CD4-positive, alpha-beta memory T cell (primary cell): ENCODE data around the gene PSTK. TPM values are rescaled to one million over a fixed set of nuclear protein-coding genes. Genes with fewer than 3 reads are reported as not detected.
A peak's percentile ranks its signal among the peaks of the same experiment; 100 is the strongest.

Source experiments
- CTCF ChIA-PET: fragments of 350-600 bp; sonication (Branson Sonifier 250); formaldehyde crosslinking; loops from one replicate; lab custom pipeline; 2021; ENCODE audit warnings: inconsistent platforms; ENCODE audit not compliant: partially characterized antibody; lab: Charles Lee
- POLR2A ChIA-PET: fragments of 350-600 bp; sonication (Branson Sonifier 250); formaldehyde crosslinking; loops from one replicate; lab custom pipeline; 2021; ENCODE audit not compliant: partially characterized antibody; lab: Charles Lee
- DNase-seq, 5 donors: peaks; one replicate each; pipeline versions ENCODE4 v3.0.0 to v3.0.0-alpha.2; 2020 to 2022; ENCODE audit warnings: mixed read lengths in 1 of 5
- H3K27ac ChIP-seq: one replicate; pipeline ENCODE4 v1.7.0; 2013; ENCODE audit warnings: low read depth, low read length
- H3K27me3 ChIP-seq: 2 replicates; pipeline ENCODE4 v1.7.0; 2013; ENCODE audit warnings: mild to moderate bottlenecking, low read length, moderate library complexity; ENCODE audit not compliant: insufficient read depth
- H3K36me3 ChIP-seq: 2 replicates; pipeline ENCODE4 v1.7.0; 2013; ENCODE audit warnings: mild to moderate bottlenecking, low read length, moderate library complexity; ENCODE audit not compliant: insufficient read depth
- H3K4me1 ChIP-seq: 2 replicates; pipeline ENCODE4 v1.7.0; 2013; ENCODE audit warnings: mild to moderate bottlenecking, low read length, moderate library complexity; ENCODE audit not compliant: insufficient read depth
- H3K4me3 ChIP-seq, 2 donors: one replicate each; pipeline ENCODE4 v1.7.0; 2013; ENCODE audit warnings: low read length in 2 of 2, mild to moderate bottlenecking in 1 of 2
- H3K9me3 ChIP-seq, 2 donors: one replicate each; pipeline ENCODE4 v1.7.0; 2013; ENCODE audit warnings: low read length in 2 of 2, control low read depth in 1 of 2; ENCODE audit not compliant: control insufficient read depth in 1 of 2
- H3K27ac Mint-ChIP-seq, 7 donors: one replicate each; pipeline ENCODE4 v1.8.0; 2020 to 2021; ENCODE audit warnings: mixed read lengths in 7 of 7, mild to moderate bottlenecking in 6 of 7, inconsistent platforms in 3 of 7, moderate library complexity in 3 of 7
- H3K27me3 Mint-ChIP-seq, 2 donors: one replicate each; pipeline ENCODE4 v1.8.0; 2020 to 2021; ENCODE audit warnings: mixed read lengths in 2 of 2
- H3K36me3 Mint-ChIP-seq, 2 donors: one replicate each; pipeline ENCODE4 v1.8.0; 2020 to 2021; ENCODE audit warnings: mixed read lengths in 2 of 2, inconsistent platforms in 1 of 2, mild to moderate bottlenecking in 1 of 2
- H3K4me1 Mint-ChIP-seq, 4 donors: one replicate each; pipeline ENCODE4 v1.8.0; 2020 to 2021; ENCODE audit warnings: mixed read lengths in 4 of 4, mild to moderate bottlenecking in 1 of 4
- H3K4me3 Mint-ChIP-seq, 8 donors: one replicate each; pipeline ENCODE4 v1.8.0; 2020 to 2021; ENCODE audit warnings: mixed read lengths in 8 of 8, mild to moderate bottlenecking in 7 of 8, moderate library complexity in 6 of 8, inconsistent platforms in 3 of 8
- H3K9me3 Mint-ChIP-seq, 8 donors: one replicate each; pipeline ENCODE4 v1.8.0; 2020 to 2021; ENCODE audit warnings: mixed read lengths in 8 of 8, mild to moderate bottlenecking in 5 of 8, inconsistent platforms in 3 of 8, moderate library complexity in 1 of 8
- intact Hi-C: fragments of 100-400 bp; cut with micrococcal nuclease; formaldehyde crosslinking; loops from one replicate; pipeline ENCODE4 v1.15.1; 2023
- polyA plus RNA-seq, 2 donors: library from polyadenylated mRNA; unstranded; fragments of 300-500 nt; fragmentation: Illumina TruSeq; gene quantifications; one replicate each; pipeline ENCODE4 v1.2.3, GENCODE V29; 2021
- total RNA-seq, 2 experiments: library from RNA; stranded (reverse); gene quantifications; one replicate each; pipeline ENCODE4 v1.2.3, GENCODE V29; 2021

Gene PSTK
- total and polyA plus RNA-seq, 4 experiments from 2014 or later, result 3.9 to 11.6 (median 5.3) TPM

DNA sequence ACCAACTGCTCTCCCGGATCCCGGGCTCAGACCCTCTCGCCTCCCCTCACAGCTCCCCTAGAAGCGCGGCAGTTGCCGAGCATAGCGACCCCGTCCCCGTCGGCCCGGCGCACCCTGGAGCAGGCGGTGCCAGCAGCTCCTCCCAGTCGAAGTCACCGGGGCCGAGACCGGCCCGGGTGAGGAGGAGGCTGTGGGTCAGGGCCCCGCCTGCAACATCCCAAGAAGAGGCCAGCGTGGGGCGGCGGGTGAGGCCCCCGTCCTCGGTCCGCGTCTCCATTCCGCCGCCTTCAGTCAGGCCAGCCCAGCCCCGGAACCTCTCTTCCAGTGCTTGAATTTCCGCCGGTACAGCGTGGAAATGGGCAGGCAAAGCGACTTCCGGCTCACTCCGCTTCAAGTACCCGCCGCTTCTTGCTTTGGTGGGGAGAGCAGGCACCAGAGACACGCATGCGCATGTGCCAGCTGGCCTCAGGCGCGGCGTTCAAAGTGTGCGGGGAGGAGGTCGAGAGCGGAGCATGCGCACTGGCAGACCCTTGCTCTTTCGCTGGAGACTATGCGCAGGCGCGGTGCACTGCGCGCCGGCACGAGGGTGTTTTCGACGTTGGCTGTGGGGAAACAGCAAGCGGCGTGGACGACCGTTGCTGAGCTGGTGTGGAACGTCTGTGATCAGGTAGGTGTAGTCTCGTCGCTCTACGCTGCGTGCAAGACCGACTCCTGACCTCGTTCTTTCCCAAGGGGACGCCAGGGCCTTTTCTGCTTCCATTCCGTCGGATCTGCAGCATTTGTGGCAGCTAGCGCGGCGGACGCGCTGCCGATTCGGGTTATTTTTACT is 26.1 kb upstream of the PSTK start, which contains the start of gene C10orf88:
C10orf88 (minus strand) TSS at position 326 of the 829 bp plus-strand sequence; CDS start at position 277, 49 bp downstream.
- DNase-seq, result peak; percentile 95 to 98 (median 98)
- Histone ChIP-seq H3K27me3 (no peaks in the 10 kb centered on the region), H3K4me1 (peaks cover 27% of the 10 kb centered on the region), H3K36me3 (no peaks in the 10 kb centered on the region), H3K9me3 (no peaks in the 10 kb centered on the region), H3K27ac (peak within 1 kb of the TSS; percentile 57), H3K4me3 (peak within 1 kb of the TSS; percentile 47 to 73)
- peaks cover 16% of the 10 kb centered on the region in 2 donors for H3K36me3 Mint-ChIP-seq
- peaks cover 0 to 6% (median 1%) of the 10 kb centered on the region in 8 donors for H3K9me3 Mint-ChIP-seq
- peak within 1 kb of the TSS; percentile 90 to 97 (median 92) for H3K4me3 Mint-ChIP-seq
- CTCF ChIA-PET, result interaction anchor here (1.2 to 5.8 kb wide), 4 partner anchors 26 to 1026 kb away, joined by 3 to 36 read pairs (median 3); partner anchors contain the start of genes IKZF5 and PSTK
- H3K27me3 Mint-ChIP-seq, result peaks cover 0 to 2% of the 10 kb centered on the region in 2 donors
- intact Hi-C loops, result loop anchor here (1.0 to 10.0 kb wide), 6 partner anchors 26 to 579 kb away; partner anchors contain the start of genes BUB3, FAM24B, IKZF5 and PLEKHA1
- H3K4me1 Mint-ChIP-seq, result peaks cover 17 to 43% (median 33%) of the 10 kb centered on the region in 4 donors
- peak within 1 kb of the TSS; percentile 87 to 98 (median 93) for H3K27ac Mint-ChIP-seq
- POLR2A ChIA-PET, result interaction anchor here (0.6 to 2.2 kb wide), 13 partner anchors 9 to 1509 kb away, joined by 3 to 41 read pairs (median 5); partner anchors contain the start of genes ACADSB, BUB3, FAM24B and IKZF5

- POLR2A ChIA-PET, result interaction anchor here (0.9 to 2.2 kb wide), 10 partner anchors 10 to 580 kb away, joined by 3 to 41 read pairs (median 6); partner anchors contain the start of genes ACADSB, BUB3, FAM24B and IKZF5
- Mint-ChIP-seq H3K36me3 (peaks cover 10 to 16% of the 10 kb centered on the region in 2 donors), H3K27ac (peak overlapping the region in 3 of 7 donors; percentile 93 to 98 (median 97)), H3K4me3 (peak overlapping the region in 7 of 8 donors; percentile 90 to 97 (median 91)), H3K9me3 (peaks cover 0 to 6% (median 1%) of the 10 kb centered on the region in 8 donors), H3K4me1 (peaks cover 17 to 43% (median 32%) of the 10 kb centered on the region in 4 donors), H3K27me3 (peaks cover 0 to 2% of the 10 kb centered on the region in 2 donors)
- intact Hi-C loops, result loop anchor here (1.0 to 10.0 kb wide), 6 partner anchors 26 to 580 kb away; partner anchors contain the start of genes BUB3, FAM24B, IKZF5 and PLEKHA1
- no peaks in the 10 kb centered on the region for H3K27me3 ChIP-seq
- H3K36me3 ChIP-seq, result no peaks in the 10 kb centered on the region
- CTCF ChIA-PET, result interaction anchor here (1.2 to 5.8 kb wide), 4 partner anchors 25 to 1026 kb away, joined by 3 to 36 read pairs (median 3); partner anchors contain the start of genes IKZF5 and PSTK
- no peak overlapping the region for H3K27ac ChIP-seq
- H3K9me3 ChIP-seq, result no peaks in the 10 kb centered on the region
- DNase-seq, result no peak
- H3K4me1 ChIP-seq, result peaks cover 27% of the 10 kb centered on the region
- peak overlapping the region; percentile 26 to 73 for H3K4me3 ChIP-seq
Observed at GRCh38 chr10:122954731-122955050, 25.5 kb upstream of the PSTK start.

GRCh38 chr10:122955892-122956291 is 24.3 kb upstream of the PSTK start:
- ChIA-PET CTCF (interaction anchor here (0.8 to 5.8 kb wide), 3 partner anchors 24 to 52 kb away, joined by 3 to 36 read pairs (median 3); partner anchors contain the start of genes IKZF5 and PSTK), POLR2A (interaction anchor here (1.4 kb wide), 1 partner anchor 10 kb away, joined by 3 read pairs; no protein-coding TSS in a partner anchor)
- Mint-ChIP-seq H3K27ac (peak overlapping the region in 3 of 7 donors; percentile 11 to 31 (median 11)), H3K36me3 (peaks cover 5 to 11% of the 10 kb centered on the region in 2 donors), H3K4me3 (no peak overlapping the region), H3K4me1 (peaks cover 17 to 36% (median 28%) of the 10 kb centered on the region in 4 donors), H3K27me3 (peaks cover 0 to 3% of the 10 kb centered on the region in 2 donors), H3K9me3 (peaks cover 0 to 6% (median 1%) of the 10 kb centered on the region in 8 donors)
- Histone ChIP-seq H3K4me1 (peaks cover 27% of the 10 kb centered on the region), H3K27me3 (no peaks in the 10 kb centered on the region), H3K27ac (no peak overlapping the region), H3K4me3 (no peak overlapping the region), H3K9me3 (no peaks in the 10 kb centered on the region), H3K36me3 (no peaks in the 10 kb centered on the region)
- no peak for DNase-seq
- intact Hi-C loops, result loop anchor here (2.0 to 10.0 kb wide), 2 partner anchors 77 to 581 kb away; partner anchors contain the start of genes FAM24B and PLEKHA1

DNA sequence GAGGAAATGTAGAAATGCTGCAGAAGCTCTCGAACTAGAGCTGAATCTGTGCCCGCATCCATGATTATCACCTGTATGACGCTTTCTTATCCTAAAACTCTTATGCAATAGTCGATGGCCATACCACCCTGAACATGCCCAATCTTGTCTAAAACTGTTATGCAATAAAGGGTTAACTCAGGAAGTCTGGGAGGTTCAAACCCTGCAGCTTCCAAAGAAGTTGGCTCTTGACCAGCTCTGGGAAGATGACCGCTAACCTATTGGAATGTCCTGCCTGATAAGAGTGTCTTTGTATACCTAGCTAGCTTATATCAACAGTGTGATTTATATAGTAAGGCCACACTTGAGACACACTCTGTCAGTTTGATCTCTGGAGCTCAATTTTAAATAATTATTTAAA is 22.7 kb upstream of the PSTK start:
- no peaks in the 10 kb centered on the region for H3K9me3 ChIP-seq
- H3K27me3 ChIP-seq, result no peaks in the 10 kb centered on the region
- DNase-seq, result no peak
- H3K4me3 ChIP-seq, result no peak overlapping the region
- intact Hi-C loops, result loop anchor here (10.0 kb wide), 1 partner anchor 583 kb away; the partner anchor contains the start of gene PLEKHA1
- H3K4me3 Mint-ChIP-seq, result peak overlapping the region in 1 of 8 donors; percentile 12
- CTCF ChIA-PET, result interaction anchor here (1.1 to 5.8 kb wide), 3 partner anchors 9 to 22 kb away, joined by 3 to 36 read pairs (median 6); partner anchors contain the start of gene PSTK
- peaks cover 0 to 6% (median 1%) of the 10 kb centered on the region in 8 donors for H3K9me3 Mint-ChIP-seq
- peaks cover 3 to 4% of the 10 kb centered on the region in 2 donors for H3K27me3 Mint-ChIP-seq
- H3K27ac ChIP-seq, result no peak overlapping the region
- H3K4me1 ChIP-seq, result peaks cover 18% of the 10 kb centered on the region
- H3K36me3 ChIP-seq, result no peaks in the 10 kb centered on the region
- peaks cover 8 to 10% of the 10 kb centered on the region in 2 donors for H3K36me3 Mint-ChIP-seq
- no peak overlapping the region for H3K27ac Mint-ChIP-seq
- peaks cover 13 to 30% (median 22%) of the 10 kb centered on the region in 4 donors for H3K4me1 Mint-ChIP-seq
- POLR2A ChIA-PET, result interaction anchor here (2.2 to 2.4 kb wide), 2 partner anchors 23 to 51 kb away, joined by 5 to 8 read pairs; partner anchors contain the start of genes ACADSB, IKZF5 and PSTK

- H3K9me3 ChIP-seq, result no peaks in the 10 kb centered on the region
- Mint-ChIP-seq H3K9me3 (peaks cover 0 to 36% (median 20%) of the 10 kb centered on the region in 8 donors), H3K36me3 (peaks cover 8 to 17% of the 10 kb centered on the region in 2 donors), H3K4me3 (no peak overlapping the region), H3K27ac (no peak overlapping the region), H3K27me3 (peaks cover 9% of the 10 kb centered on the region in 2 donors), H3K4me1 (no peaks in the 10 kb centered on the region)
- intact Hi-C loops, result no loop called here
- no peak for DNase-seq
- ChIA-PET POLR2A (no interaction called here), CTCF (interaction anchor here (1.8 kb wide), 1 partner anchor 18 kb away, joined by 5 read pairs; the partner anchor contains the start of gene PSTK)
- H3K27ac ChIP-seq, result no peak overlapping the region
- no peaks in the 10 kb centered on the region for H3K27me3 ChIP-seq
- no peak overlapping the region for H3K4me3 ChIP-seq
- no peaks in the 10 kb centered on the region for H3K36me3 ChIP-seq
- no peaks in the 10 kb centered on the region for H3K4me1 ChIP-seq
Observed at GRCh38 chr10:122962405-122962804, 17.8 kb upstream of the PSTK start.

DNA sequence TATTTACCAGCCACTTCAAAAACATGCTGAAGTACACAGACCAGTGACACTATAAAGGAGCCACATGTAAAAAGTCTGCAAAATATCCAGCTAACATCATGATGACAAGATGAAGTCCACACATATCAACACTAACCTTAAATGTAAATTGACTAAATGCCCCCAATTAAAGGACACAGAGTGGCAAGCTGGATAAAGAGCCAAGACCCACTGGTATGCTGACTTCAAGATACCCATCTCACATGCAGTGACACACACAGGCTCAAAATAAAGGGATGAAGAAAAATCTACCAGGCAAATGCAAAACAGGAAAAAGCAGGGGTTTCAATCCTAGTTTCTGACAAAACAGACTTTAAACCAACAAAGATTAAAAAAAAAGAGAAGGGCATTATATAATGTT is 13.3 kb upstream of the PSTK start:
- H3K36me3 Mint-ChIP-seq, result peaks cover 10 to 17% of the 10 kb centered on the region in 2 donors
- no peaks in the 10 kb centered on the region for H3K4me1 Mint-ChIP-seq
- POLR2A ChIA-PET, result interaction anchor here (1.3 kb wide), 1 partner anchor 11 kb away, joined by 3 read pairs; no protein-coding TSS in a partner anchor
- H3K36me3 ChIP-seq, result no peaks in the 10 kb centered on the region
- CTCF ChIA-PET, result interaction anchor here (1.2 to 1.5 kb wide), 4 partner anchors 9 to 13 kb away, joined by 3 to 4 read pairs (median 3); partner anchors contain the start of gene PSTK
- no peak overlapping the region for H3K27ac ChIP-seq
- H3K4me1 ChIP-seq, result no peaks in the 10 kb centered on the region
- H3K4me3 ChIP-seq, result no peak overlapping the region
- H3K9me3 ChIP-seq, result no peaks in the 10 kb centered on the region
- peaks cover 12 to 19% of the 10 kb centered on the region in 2 donors for H3K27me3 Mint-ChIP-seq
- DNase-seq, result no peak
- H3K4me3 Mint-ChIP-seq, result no peak overlapping the region
- no peak overlapping the region for H3K27ac Mint-ChIP-seq
- intact Hi-C loops, result no loop called here
- H3K27me3 ChIP-seq, result no peaks in the 10 kb centered on the region
- H3K9me3 Mint-ChIP-seq, result peaks cover 0 to 44% (median 29%) of the 10 kb centered on the region in 8 donors
